GM23338 (cell line): Measurements from ENCODE around the gene CAMTA1. TPM values are rescaled to one million over a fixed set of nuclear protein-coding genes. Genes with fewer than 3 reads are reported as not detected.

Experiments
- ATAC-seq: fragments of 200-7000 bp; cut with Tn5 transposase; 3 replicates; pipeline ENCODE4 v1.9.1; 2020
- DNase-seq: peaks from one replicate; pipeline ENCODE4 v3.0.0-alpha.2; 2015; ENCODE audit warnings: low spot score
- H2AFZ ChIP-seq: fragments of 200-600 bp; sonication (generic); 2 replicates; pipeline ENCODE4 v1.8.0; 2016; ENCODE audit warnings: antibody characterized with exemption, mild to moderate bottlenecking, moderate library complexity
- H3F3A ChIP-seq: fragments of 200-600 bp; sonication (generic); replicated peaks from 2 replicates; pipeline ENCODE4 v1.8.0; 2017; ENCODE audit warnings: antibody characterized with exemption, mixed run types, low read depth
- H3K27ac ChIP-seq: fragments of 200-600 bp; sonication (generic); 2 replicates; pipeline ENCODE4 v1.6.1; 2016; ENCODE audit warnings: low read depth
- H3K27me3 ChIP-seq: fragments of 200-600 bp; sonication (generic); 2 replicates; pipeline ENCODE4 v1.8.0; 2016; ENCODE audit warnings: mild to moderate bottlenecking, mixed run types, moderate library complexity; ENCODE audit not compliant: insufficient read depth
- H3K36me3 ChIP-seq: fragments of 200-600 bp; sonication (generic); 2 replicates; pipeline ENCODE4 v1.8.0; 2016; ENCODE audit warnings: mild to moderate bottlenecking; ENCODE audit not compliant: insufficient read depth
- H3K4me1 ChIP-seq: fragments of 200-600 bp; sonication (generic); 2 replicates; pipeline ENCODE4 v1.8.0; 2016; ENCODE audit warnings: mild to moderate bottlenecking, moderate library complexity; ENCODE audit not compliant: insufficient read depth
- H3K4me2 ChIP-seq: fragments of 200-600 bp; sonication (generic); 2 replicates; pipeline ENCODE4 v1.7.1; 2017; ENCODE audit warnings: mixed run types
- H3K4me3 ChIP-seq: fragments of 200-600 bp; sonication (generic); 2 replicates; pipeline ENCODE4 v1.6.1; 2016; ENCODE audit warnings: mixed run types
- H3K79me2 ChIP-seq: fragments of 200-600 bp; sonication (generic); replicated peaks from 2 replicates; pipeline ENCODE4 v1.8.0; 2017; ENCODE audit warnings: mild to moderate bottlenecking; ENCODE audit not compliant: insufficient read depth
- H3K9me2 ChIP-seq: fragments of 200-600 bp; sonication (generic); 2 replicates; pipeline ENCODE4 v1.8.0; 2017; ENCODE audit not compliant: insufficient read depth
- H4K20me1 ChIP-seq: fragments of 200-600 bp; sonication (generic); replicated peaks from 2 replicates; pipeline ENCODE4 v1.8.0; 2017; ENCODE audit warnings: mild to moderate bottlenecking; ENCODE audit not compliant: insufficient read depth
- H3K27ac Mint-ChIP-seq: 2 replicates; pipeline ENCODE4 v1.8.0; 2020; ENCODE audit warnings: inconsistent platforms, mild to moderate bottlenecking, moderate library complexity, mixed read lengths
- H3K27me3 Mint-ChIP-seq: 3 replicates; pipeline ENCODE4 v1.8.0; 2022; ENCODE audit warnings: low read depth, mild to moderate bottlenecking, moderate library complexity, mixed read lengths, inconsistent platforms; ENCODE audit not compliant: insufficient read depth, poor library complexity
- H3K36me3 Mint-ChIP-seq: 3 replicates; pipeline ENCODE4 v1.8.0; 2021; ENCODE audit warnings: low read depth, mild to moderate bottlenecking, inconsistent platforms, moderate library complexity, mixed read lengths
- H3K4me1 Mint-ChIP-seq: 3 replicates; pipeline ENCODE4 v1.8.0; 2020; ENCODE audit warnings: mild to moderate bottlenecking, inconsistent platforms, mixed read lengths
- H3K4me3 Mint-ChIP-seq: 3 replicates; pipeline ENCODE4 v1.8.0; 2021; ENCODE audit warnings: moderate library complexity, mild to moderate bottlenecking, inconsistent platforms, mixed read lengths
- H3K9me3 Mint-ChIP-seq: 3 replicates; pipeline ENCODE4 v1.8.0; 2020; ENCODE audit warnings: moderate library complexity, mild to moderate bottlenecking, inconsistent platforms, mixed read lengths
- CREB1 ChIP-seq: fragments of 250-450 bp; sonication (Bioruptor Pico); IDR thresholded peaks from 2 replicates; pipeline ENCODE4 v1.5.0; 2020; ENCODE audit warnings: low read depth, mild to moderate bottlenecking, moderate library complexity
- JUNB ChIP-seq: IDR thresholded peaks from one replicate; pipeline ENCODE4 v1.6.1; 2016; ENCODE audit warnings: antibody characterized with exemption; ENCODE audit not compliant: unreplicated experiment
- NANOG ChIP-seq: IDR thresholded peaks from 2 replicates; pipeline ENCODE4 v1.6.1; 2016; ENCODE audit warnings: antibody characterized with exemption, borderline replicate concordance
- POLR2AphosphoS5 ChIP-seq: IDR thresholded peaks from 2 replicates; pipeline ENCODE4 v1.6.1; 2016; ENCODE audit warnings: antibody characterized with exemption, low read depth
- ZNF114 ChIP-seq: fragments of 250-450 bp; sonication (Bioruptor Pico); IDR thresholded peaks from 2 replicates; pipeline ENCODE4 v1.5.0; 2020; ENCODE audit warnings: mild to moderate bottlenecking, moderate library complexity
- polyA plus RNA-seq: library from polyadenylated mRNA; unstranded; fragments of >200 nt; fragmentation: Nextera tagmentation; extraction: Ambion mirVana; gene quantifications from 2 replicates; pipeline ENCODE4 v1.2.1, GENCODE V29; 2016
- total RNA-seq: library from RNA; depleted of rRNA; stranded (reverse); fragments of >200 nt; shearing (Covaris generic); gene quantifications from 2 replicates; pipeline ENCODE4 v1.2.3, GENCODE V29; 2014
- TF ChIP-seq, protein P1 (sequence below), 2 experiments: fragments of 200-600 bp in 1 of 2; sonication (generic) in 1 of 2; conservative IDR thresholded peaks; 2 replicates each; pipeline versions ENCODE4 v1.5.1 to v1.6.1; 2016 to 2017; ENCODE audit warnings: antibody characterized with exemption in 2 of 2, low read depth in 2 of 2, mild to moderate bottlenecking in 2 of 2, moderate library complexity in 1 of 2
- TF ChIP-seq, protein P2 (sequence below): fragments of 250-450 bp; sonication (Bioruptor Pico); IDR thresholded peaks from 2 replicates; pipeline ENCODE4 v1.5.0; 2020; ENCODE audit warnings: mild to moderate bottlenecking, moderate library complexity

CAMTA1 gene
- total and polyA plus RNA-seq, 2 experiments from 2014 or later: 115 to 519 TPM

DNA sequence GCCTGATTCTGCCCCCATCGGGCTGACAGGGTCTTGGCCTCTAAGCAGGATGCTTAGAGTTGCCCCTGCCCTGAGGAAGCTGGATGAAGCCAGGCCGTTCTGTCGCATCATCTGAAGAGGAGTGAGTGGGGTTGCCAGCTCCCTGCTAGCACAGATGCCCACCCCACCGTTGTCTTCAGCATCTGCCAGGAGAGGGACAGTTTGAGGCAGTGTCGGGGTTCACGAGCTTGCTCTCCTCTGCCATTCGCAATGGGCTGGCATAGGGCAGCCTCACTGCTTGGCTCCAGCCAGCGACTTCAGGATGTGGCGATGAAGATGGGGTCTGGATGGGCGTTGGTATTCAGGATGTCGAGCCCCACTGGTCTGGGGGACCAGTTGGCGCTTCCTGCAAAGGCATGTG, 840.1 kb downstream of the CAMTA1 start:
- no peak overlapping the region for H3K4me3 ChIP-seq
- H3K4me3 Mint-ChIP-seq: no peak overlapping the region
- no peaks in the 10 kb centered on the region for H3K36me3 ChIP-seq
- H3K9me2 ChIP-seq: no peaks in the 10 kb centered on the region
- TF ChIP-seq, protein P1, sequence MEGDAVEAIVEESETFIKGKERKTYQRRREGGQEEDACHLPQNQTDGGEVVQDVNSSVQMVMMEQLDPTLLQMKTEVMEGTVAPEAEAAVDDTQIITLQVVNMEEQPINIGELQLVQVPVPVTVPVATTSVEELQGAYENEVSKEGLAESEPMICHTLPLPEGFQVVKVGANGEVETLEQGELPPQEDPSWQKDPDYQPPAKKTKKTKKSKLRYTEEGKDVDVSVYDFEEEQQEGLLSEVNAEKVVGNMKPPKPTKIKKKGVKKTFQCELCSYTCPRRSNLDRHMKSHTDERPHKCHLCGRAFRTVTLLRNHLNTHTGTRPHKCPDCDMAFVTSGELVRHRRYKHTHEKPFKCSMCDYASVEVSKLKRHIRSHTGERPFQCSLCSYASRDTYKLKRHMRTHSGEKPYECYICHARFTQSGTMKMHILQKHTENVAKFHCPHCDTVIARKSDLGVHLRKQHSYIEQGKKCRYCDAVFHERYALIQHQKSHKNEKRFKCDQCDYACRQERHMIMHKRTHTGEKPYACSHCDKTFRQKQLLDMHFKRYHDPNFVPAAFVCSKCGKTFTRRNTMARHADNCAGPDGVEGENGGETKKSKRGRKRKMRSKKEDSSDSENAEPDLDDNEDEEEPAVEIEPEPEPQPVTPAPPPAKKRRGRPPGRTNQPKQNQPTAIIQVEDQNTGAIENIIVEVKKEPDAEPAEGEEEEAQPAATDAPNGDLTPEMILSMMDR (conservative IDR thresholded peaks at IDR 0.05; ENCODE audit: low read depth in 2 of 2): no peak
- TF ChIP-seq POLR2AphosphoS5 (no peak), CREB1 (CRISPR knock-in tag) (no peak), JUNB (no peak), NANOG (no peak), ZNF114 (CRISPR knock-in tag) (no peak)
- TF ChIP-seq, protein P2, sequence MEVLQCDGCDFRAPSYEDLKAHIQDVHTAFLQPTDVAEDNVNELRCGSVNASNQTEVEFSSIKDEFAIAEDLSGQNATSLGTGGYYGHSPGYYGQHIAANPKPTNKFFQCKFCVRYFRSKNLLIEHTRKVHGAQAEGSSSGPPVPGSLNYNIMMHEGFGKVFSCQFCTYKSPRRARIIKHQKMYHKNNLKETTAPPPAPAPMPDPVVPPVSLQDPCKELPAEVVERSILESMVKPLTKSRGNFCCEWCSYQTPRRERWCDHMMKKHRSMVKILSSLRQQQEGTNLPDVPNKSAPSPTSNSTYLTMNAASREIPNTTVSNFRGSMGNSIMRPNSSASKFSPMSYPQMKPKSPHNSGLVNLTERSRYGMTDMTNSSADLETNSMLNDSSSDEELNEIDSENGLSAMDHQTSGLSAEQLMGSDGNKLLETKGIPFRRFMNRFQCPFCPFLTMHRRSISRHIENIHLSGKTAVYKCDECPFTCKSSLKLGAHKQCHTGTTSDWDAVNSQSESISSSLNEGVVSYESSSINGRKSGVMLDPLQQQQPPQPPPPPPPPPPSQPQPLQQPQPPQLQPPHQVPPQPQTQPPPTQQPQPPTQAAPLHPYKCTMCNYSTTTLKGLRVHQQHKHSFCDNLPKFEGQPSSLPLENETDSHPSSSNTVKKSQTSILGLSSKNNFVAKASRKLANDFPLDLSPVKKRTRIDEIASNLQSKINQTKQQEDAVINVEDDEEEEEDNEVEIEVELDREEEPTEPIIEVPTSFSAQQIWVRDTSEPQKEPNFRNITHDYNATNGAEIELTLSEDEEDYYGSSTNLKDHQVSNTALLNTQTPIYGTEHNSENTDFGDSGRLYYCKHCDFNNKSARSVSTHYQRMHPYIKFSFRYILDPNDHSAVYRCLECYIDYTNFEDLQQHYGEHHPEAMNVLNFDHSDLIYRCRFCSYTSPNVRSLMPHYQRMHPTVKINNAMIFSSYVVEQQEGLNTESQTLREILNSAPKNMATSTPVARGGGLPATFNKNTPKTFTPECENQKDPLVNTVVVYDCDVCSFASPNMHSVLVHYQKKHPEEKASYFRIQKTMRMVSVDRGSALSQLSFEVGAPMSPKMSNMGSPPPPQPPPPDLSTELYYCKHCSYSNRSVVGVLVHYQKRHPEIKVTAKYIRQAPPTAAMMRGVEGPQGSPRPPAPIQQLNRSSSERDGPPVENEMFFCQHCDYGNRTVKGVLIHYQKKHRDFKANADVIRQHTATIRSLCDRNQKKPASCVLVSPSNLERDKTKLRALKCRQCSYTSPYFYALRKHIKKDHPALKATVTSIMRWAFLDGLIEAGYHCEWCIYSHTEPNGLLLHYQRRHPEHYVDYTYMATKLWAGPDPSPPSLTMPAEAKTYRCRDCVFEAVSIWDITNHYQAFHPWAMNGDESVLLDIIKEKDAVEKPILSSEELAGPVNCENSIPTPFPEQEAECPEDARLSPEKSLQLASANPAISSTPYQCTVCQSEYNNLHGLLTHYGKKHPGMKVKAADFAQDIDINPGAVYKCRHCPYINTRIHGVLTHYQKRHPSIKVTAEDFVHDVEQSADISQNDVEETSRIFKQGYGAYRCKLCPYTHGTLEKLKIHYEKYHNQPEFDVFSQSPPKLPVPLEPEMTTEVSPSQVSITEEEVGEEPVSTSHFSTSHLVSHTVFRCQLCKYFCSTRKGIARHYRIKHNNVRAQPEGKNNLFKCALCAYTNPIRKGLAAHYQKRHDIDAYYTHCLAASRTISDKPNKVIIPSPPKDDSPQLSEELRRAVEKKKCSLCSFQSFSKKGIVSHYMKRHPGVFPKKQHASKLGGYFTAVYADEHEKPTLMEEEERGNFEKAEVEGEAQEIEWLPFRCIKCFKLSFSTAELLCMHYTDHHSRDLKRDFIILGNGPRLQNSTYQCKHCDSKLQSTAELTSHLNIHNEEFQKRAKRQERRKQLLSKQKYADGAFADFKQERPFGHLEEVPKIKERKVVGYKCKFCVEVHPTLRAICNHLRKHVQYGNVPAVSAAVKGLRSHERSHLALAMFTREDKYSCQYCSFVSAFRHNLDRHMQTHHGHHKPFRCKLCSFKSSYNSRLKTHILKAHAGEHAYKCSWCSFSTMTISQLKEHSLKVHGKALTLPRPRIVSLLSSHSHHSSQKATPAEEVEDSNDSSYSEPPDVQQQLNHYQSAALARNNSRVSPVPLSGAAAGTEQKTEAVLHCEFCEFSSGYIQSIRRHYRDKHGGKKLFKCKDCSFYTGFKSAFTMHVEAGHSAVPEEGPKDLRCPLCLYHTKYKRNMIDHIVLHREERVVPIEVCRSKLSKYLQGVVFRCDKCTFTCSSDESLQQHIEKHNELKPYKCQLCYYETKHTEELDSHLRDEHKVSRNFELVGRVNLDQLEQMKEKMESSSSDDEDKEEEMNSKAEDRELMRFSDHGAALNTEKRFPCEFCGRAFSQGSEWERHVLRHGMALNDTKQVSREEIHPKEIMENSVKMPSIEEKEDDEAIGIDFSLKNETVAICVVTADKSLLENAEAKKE (CRISPR knock-in tag): no peak
- H4K20me1 ChIP-seq: no peaks in the 10 kb centered on the region
- no peaks in the 10 kb centered on the region for H3K27me3 ChIP-seq
- peaks cover 7% of the 10 kb centered on the region for H3K4me1 Mint-ChIP-seq
- H3K4me2 ChIP-seq: no peak overlapping the region
- no peaks in the 10 kb centered on the region for H3K9me3 Mint-ChIP-seq
- peaks cover 7% of the 10 kb centered on the region for H3K27me3 Mint-ChIP-seq
- ATAC-seq: no peak
- no peak for DNase-seq
- H2AFZ ChIP-seq: no peak overlapping the region
- H3F3A ChIP-seq: no peaks in the 10 kb centered on the region
- no peaks in the 10 kb centered on the region for H3K36me3 Mint-ChIP-seq
- no peak overlapping the region for H3K27ac ChIP-seq
- no peaks in the 10 kb centered on the region for H3K4me1 ChIP-seq
- no peak overlapping the region for H3K27ac Mint-ChIP-seq
- H3K79me2 ChIP-seq: no peaks in the 10 kb centered on the region
